ENCODE measurements around the gene OR13C3. TPM values are rescaled to one million over a fixed set of nuclear protein-coding genes. Genes with fewer than 3 reads are reported as not detected.
"Not testable (repeated sequence)": the region's sequence is repeated elsewhere in the genome, so short reads cannot be mapped to it uniquely, and the experiment has no call there.

The OR13C3 gene
- not detected in 2 replicates for total RNA-seq

DNA sequence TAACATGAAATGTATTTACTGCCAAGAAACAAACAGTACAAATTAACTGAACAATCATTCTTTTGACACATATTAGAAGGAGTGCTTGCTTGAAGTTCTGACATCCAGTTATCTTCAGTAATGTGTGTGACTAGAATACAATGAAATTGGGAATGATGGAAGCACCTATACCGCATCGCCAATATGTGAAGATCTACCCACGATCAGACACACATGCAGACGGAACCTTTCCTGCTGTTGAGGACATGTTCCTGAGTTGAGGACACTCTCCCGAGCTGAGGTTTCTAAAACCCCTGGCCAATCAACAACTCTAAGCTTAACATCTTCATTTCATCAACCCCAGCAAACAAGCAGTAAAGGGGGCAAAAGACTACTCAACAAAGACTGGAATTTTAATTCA, at the start of gene OR13C3:
TSS of gene OR13C3 (minus strand) at position 101 of the 400 bp plus-strand sequence. CDS start 133 bp downstream, outside the sequence.
- no peak for DNase-seq (ENCODE audit: extremely low read depth, low read depth, low spot score)

DNA sequence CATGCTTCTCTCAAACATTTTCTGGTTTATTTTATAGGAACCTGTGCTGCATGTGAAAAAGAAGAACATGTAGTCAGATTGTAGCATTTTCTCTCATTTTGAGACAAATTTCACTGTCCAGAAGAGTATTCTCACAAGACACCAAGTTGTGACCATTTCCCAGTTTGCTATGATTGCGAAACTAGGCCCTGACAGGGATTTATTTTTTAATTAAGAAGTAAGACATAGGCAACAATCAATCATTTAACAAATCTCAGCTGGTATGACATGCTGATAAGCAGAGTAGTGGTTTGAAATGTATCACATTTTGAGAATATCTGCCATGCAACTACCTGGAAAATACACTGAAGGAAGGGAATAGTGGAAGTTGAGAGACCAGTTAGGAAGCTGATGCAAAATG, 43.9 kb upstream of the OR13C3 start:
- no peak for DNase-seq (ENCODE audit: extremely low read depth, low read depth, low spot score)

- DNase-seq (ENCODE audit: extremely low read depth, low read depth, low spot score), result no peak
Observed at GRCh38 chr9:104577263-104577662, 40.6 kb upstream of the OR13C3 start.

DNA sequence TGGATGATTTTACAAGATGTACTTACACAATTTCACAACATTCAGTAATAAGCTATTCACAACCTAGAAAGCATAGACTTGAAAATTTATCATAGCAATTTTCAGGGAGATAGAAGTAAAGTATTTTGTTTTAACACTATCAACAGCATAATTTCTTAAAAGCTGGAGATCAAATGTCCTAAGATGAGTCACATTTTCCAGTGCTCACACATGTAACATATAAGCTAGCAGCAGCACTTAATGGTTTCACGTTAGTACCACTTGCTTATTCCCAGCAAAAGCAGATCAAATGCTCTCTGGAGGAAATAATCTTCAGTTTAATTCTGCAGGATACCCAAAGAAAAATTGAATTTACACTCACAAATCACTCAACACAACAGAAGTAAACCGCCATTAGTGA, 38.8 kb upstream of the OR13C3 start:
- no peak for DNase-seq (ENCODE audit: extremely low read depth, low read depth, low spot score)

DNA sequence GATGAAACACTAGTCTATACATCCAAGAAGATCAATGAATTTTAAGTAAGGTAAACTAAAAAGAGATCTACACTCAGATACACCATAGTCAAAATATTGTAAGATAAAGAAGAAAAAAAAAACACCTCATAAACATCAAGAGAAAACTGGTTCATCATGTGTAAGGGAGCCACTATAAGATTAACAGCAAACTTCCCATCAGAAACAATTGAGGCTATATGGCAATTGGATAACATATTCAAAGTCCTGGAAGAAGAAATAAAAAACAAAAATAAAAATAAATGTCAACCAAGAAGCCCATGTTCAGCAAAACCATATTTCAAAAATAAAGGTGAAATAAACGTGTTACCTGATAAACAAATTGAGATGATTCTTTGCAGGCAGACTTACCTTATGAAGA, 36.0 kb upstream of the OR13C3 start:
- DNase-seq (ENCODE audit: extremely low read depth, low read depth, low spot score), result no peak

- no peak for DNase-seq (ENCODE audit: extremely low read depth, low read depth, low spot score)
Observed at GRCh38 chr9:104568868-104569267, 32.2 kb upstream of the OR13C3 start, which contains the start of gene OR13C8. OR13C8 (plus strand) TSS chr9:104569168; CDS start chr9:104569168, 0 bp downstream.

DNA sequence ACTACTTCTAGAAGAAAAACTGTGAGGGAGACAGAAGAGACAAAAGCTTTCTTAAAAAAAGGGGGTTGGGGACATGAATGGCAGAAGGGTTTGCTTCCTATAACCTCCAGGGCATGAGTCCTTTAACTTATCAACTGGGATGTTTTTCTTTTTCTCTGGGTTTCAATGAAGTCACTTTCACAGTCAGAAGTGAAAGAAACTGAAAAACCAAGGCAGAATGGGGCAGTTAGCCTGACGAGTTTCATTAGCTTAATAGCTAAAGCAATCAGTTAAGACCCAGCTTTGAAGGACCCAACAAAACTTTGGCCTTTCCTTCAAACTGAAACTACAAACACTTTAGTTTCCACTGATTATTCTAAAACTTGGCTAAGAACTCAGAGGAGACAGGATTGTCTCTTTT, 27.7 kb upstream of the OR13C3 start:
- no peak for DNase-seq (ENCODE audit: extremely low read depth, low read depth, low spot score)

DNA sequence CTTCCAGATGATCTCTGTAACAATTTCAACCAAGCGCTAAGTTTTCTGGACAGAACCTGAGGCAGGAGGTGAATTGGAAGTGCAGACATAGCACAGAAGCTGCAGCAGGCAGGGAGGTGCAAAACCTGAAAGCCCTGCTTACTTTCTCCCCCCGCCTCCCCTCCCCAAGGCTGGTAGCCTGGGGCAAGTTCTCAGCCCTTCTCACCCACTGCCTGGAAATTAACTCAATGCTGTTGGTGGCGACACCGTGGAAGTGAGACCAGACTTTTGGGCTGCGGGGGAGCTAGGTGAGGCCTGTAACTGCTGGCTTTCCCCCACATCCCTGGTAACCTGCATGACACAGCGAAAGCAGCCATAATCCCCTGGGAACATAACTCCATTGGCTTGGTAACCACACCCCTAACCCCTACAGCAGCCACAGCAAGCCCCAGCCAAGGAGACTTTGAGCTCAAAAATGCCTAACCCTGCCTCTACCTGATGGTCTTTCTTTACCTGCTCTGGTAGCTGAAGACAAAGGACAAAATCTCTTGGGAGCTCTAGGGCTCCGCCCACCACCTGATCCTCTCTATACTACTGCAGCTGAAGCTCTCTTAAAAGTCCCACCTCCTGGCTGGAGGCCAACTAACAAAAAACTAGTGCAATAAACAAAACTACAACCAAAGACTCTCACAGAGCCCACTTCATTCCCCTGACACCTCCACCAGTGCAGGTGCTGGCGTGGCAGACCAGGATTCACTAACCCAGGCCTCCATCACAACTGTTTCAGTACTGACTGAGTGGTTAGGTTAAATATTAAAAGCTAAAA, 20.4 kb upstream of the OR13C3 start:
- DNase-seq (ENCODE audit: extremely low read depth, low read depth, low spot score), result no peak

DNA sequence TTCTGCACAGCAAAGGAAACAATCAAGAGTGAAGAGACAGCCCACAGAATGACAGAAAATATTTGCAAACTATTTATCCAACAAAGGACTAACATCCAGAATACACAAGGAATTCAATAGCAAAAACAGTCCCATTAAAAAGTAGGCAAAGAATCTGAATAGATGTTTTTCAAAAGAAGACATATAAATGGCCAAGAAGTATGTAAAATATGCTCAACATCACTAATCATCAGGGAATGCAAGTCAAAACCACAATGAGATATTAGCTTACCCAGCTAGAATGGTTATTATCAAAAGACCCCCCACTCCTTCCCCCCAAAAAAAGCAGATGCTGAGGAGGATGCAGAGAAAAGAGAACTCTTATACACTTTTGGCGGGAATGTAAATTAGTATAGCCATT, 18.9 kb upstream of the OR13C3 start:
- no peak for DNase-seq (ENCODE audit: extremely low read depth, low read depth, low spot score)

DNA sequence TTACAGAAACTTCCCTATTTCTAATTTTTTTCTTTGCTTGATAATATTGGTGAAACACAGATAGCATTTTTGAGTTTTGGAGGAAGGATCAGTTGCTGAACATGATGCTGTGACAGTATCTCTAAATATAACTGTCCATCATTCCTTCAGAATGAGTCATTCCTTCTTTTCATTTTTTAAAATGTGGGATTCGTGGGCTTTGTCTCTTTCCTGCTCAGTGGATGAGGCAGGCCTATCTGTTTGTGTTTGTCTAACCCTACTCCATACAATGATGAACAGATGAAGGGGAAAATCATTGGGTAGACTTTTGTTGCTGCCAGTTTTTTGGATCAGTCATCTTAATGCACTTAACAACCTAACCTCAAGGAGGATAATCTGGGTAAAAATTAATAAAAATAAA, 16.6 kb upstream of the OR13C3 start:
- no peak for DNase-seq (ENCODE audit: extremely low read depth, low read depth, low spot score)

DNA sequence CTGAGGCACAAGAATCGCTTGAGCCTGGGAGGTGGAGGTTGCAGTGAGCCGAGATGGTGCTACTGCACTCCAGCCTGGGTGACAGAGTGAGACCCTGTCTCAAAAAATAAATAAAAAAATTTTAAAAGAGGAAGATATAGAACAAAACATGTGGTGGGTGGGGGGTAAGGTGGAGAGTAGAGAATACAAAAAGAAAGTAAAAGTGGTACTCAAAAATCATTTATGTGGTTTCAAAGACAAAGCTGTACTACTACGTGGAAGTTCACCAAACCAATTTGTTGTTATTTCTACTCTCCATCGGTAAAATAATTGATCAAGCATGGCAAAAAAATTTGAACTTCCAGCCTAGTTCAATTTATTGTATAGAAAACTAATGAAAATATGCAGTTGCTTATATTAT, 8.0 kb upstream of the OR13C3 start:
- DNase-seq (ENCODE audit: extremely low read depth, low read depth, low spot score), result no peak

- DNase-seq (ENCODE audit: extremely low read depth, low read depth, low spot score), result no peak
Observed at GRCh38 chr9:104539275-104539674, 2.6 kb upstream of the OR13C3 start.

DNA sequence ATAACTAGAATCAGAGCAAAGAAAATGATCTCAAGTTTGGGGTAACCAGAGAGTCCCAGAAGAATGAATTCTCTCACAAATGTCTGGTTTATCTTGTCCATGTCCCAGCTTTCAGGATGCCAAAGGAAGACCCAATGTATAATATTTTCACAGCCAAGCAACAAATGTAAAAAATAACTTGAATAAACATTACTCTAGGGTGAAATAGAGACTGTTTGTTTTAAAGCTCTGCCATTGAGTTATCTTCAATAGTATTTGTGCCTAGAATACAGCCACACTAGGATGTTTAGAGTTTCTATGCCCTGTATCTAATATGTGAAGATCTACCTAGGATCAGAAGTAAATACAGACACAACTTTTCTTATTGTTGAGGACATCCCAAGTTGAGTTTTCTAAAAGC, 9.5 kb downstream of the OR13C3 start, which contains the start of gene OR13C4:
TSS of gene OR13C4 (minus strand) at position 101 of the 400 bp plus-strand sequence. CDS start at position 101, 0 bp downstream.
- DNase-seq (ENCODE audit: extremely low read depth, low read depth, low spot score), result no peak

DNA sequence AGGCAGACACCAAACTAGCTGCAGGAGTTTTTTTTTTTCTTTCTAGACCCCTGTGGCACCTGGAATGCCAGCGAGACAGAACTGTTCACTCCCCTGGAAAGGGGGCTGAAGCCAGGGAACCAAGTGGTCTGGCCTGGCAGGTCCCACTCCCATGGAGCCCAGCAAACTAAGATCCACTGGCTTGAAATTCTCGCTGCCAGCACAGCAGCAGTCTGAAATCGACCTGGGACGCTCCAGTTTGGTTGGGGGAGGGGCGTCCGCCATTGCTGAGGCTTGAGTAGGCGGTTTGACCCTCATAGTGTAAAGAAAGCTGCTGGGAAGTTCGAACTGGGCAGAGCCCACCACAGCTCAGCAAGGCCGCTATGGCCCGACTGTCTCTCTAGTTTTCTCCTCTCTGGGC, 16.4 kb downstream of the OR13C3 start:
- DNase-seq (ENCODE audit: extremely low read depth, low read depth, low spot score), result not testable (repeated sequence)

- no peak for DNase-seq (ENCODE audit: extremely low read depth, low read depth, low spot score)
Observed at GRCh38 chr9:104514901-104515300, 21.8 kb downstream of the OR13C3 start.

DNA sequence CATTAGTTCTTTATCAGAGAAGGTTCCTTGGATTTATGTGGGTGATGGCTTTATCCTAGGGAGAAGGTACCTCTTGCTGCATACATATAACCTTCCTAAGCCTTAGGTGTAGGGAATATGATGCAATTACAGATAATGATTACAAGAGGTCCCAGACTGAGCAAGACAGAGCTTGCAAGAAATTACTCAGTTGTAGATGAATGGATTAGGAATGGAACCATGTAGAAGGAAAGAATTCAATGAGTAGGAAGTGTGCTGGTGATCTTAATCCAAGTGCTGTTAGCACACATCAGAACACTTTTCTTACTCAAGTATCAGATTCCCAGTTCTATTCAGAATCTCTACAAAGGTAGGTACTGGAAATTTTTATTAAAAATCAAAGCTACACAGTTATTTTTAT, 30.1 kb downstream of the OR13C3 start:
- no peak for DNase-seq (ENCODE audit: extremely low read depth, low read depth, low spot score)

- no peak for DNase-seq (ENCODE audit: extremely low read depth, low read depth, low spot score)
Observed at GRCh38 chr9:104503963-104504362, 32.7 kb downstream of the OR13C3 start, which contains the start of gene OR13F1. OR13F1 (plus strand) TSS chr9:104504263; CDS start chr9:104504263, 0 bp downstream.

- no peak for DNase-seq (ENCODE audit: extremely low read depth, low read depth, low spot score)
Observed at GRCh38 chr9:104503440-104503839, 33.2 kb downstream of the OR13C3 start.

DNA sequence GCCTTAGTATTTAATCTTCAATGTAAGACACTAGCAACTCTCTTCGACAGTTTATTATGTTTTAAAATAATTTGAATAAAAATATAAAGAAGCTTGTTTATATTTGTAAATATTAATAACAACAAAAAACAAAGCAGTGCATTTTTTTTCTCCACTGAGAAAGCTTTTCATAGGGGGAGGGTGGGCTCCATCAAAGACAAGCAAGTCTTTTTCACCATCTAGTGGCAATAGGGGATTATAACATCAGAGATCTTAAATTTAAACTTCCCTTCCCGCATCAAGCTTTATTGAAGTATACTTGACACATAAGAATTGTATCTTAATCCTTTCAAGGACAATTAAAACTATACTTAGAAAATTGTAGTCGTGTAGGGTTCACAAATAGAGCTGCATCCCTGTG, 41.8 kb downstream of the OR13C3 start:
- DNase-seq (ENCODE audit: extremely low read depth, low read depth, low spot score), result no peak

Measured in glomerular endothelial cell (primary cell).